ENCODE data around the gene SCART1. TPM values are rescaled to one million over a fixed set of nuclear protein-coding genes. Genes with fewer than 3 reads are reported as not detected.
"Not testable (repeated sequence)": the region's sequence is repeated elsewhere in the genome, so short reads cannot be mapped to it uniquely, and the experiment has no call there.

The SCART1 gene
- polyA plus RNA-seq, 6 donors from 2014 or later: 0.08 TPM; not detected in 5

- H3K4me1 Mint-ChIP-seq: peaks cover 0 to 4% (median 0%) of the 10 kb centered on the region in 3 donors
- peaks cover 0 to 1% (median 0%) of the 10 kb centered on the region in 7 donors for H3K9me3 Mint-ChIP-seq
- no peak overlapping the region for H3K4me3 Mint-ChIP-seq
- DNase-seq (no peak), ATAC-seq (ENCODE audit: low read depth in 2 of 2) (no peak)
- peaks cover 0 to 5% (median 0%) of the 10 kb centered on the region in 3 donors for H3K27me3 Mint-ChIP-seq
- no peak overlapping the region for H3K27ac Mint-ChIP-seq
- peaks cover 0 to 1% of the 10 kb centered on the region in 2 donors for H3K36me3 Mint-ChIP-seq
Measured at GRCh38 chr10:133461841-133462240, 8.1 kb downstream of the SCART1 start.

- ATAC-seq (ENCODE audit: low read depth in 2 of 2) (no peak), DNase-seq (no peak)
- Mint-ChIP-seq H3K4me1 (peaks cover 0 to 4% (median 0%) of the 10 kb centered on the region in 3 donors), H3K27me3 (peaks cover 0 to 5% (median 0%) of the 10 kb centered on the region in 3 donors), H3K4me3 (no peak overlapping the region), H3K27ac (peak overlapping the region in 1 of 6 donors; percentile 61), H3K36me3 (peaks cover 3 to 10% of the 10 kb centered on the region in 2 donors), H3K9me3 (peaks cover 0 to 1% (median 0%) of the 10 kb centered on the region in 7 donors)
Measured at GRCh38 chr10:133462512-133463305, 9.0 kb downstream of the SCART1 start.

DNA sequence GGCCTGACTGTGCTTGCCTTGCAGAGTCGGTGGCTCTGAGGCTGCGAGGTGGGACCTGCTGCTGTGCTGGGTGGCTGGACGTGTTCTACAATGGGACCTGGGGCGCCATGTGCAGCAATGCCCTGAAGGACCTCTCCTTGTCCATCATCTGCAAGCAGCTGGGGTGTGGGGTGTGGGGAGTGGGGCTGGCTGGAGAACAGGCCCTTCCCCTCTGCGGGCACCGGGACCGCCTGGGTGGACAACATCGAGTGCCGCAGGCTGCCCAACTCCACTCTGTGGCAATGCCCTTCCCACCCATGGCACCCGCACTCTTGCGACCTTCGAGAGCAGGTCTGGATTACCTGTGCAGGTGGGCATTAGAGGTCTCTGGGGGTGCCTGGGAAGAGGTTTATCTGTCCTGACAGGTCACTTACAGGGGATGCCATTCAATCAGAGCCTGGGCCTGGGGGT lies 10.9 kb downstream of the SCART1 start:
- DNase-seq: no peak
- peaks cover 0 to 5% (median 0%) of the 10 kb centered on the region in 3 donors for H3K27me3 Mint-ChIP-seq
- no peak overlapping the region for H3K27ac Mint-ChIP-seq
- ATAC-seq (ENCODE audit: low read depth in 2 of 2): no peak
- H3K4me3 Mint-ChIP-seq: no peak overlapping the region
- peaks cover 0 to 4% (median 0%) of the 10 kb centered on the region in 3 donors for H3K4me1 Mint-ChIP-seq
- peaks cover 0 to 12% (median 3%) of the 10 kb centered on the region in 7 donors for H3K9me3 Mint-ChIP-seq
- peaks cover 11 to 19% of the 10 kb centered on the region in 2 donors for H3K36me3 Mint-ChIP-seq

DNA sequence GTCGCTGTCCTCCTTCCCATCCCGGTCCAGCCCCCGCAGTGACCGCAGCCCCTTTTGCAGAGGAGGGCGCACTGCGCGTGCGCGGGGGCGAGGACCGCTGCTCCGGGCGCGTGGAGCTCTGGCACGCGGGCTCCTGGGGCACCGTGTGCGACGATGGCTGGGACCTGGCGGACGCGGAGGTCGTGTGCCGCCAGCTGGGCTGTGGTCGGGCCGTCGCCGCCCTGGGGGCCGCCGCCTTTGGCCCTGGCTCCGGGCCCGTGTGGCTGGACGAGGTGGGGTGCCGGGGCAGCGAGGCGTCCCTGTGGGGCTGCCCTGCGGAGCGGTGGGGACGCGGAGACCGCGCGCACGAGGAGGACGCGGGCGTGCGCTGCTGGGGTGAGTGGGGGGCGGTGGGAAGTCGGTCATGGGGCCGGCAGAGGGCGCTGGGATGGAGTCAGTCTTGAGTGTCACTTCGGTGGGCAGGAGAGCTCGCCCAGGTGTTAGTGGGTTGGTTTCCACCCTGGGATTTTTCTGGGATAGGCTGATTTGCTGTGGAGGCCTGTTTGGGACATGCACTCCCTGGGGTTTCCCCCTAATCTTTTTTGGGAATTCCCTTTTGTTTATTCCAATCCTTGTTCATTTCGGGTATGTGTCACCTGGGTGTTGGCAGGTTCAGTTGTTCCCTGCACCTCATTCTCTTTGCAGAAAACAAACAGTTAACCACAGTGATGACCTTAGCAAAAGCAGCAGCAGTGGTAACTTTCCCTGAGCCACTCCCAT lies 11.6 kb downstream of the SCART1 start:
- Mint-ChIP-seq H3K4me1 (peaks cover 0 to 4% (median 0%) of the 10 kb centered on the region in 3 donors), H3K4me3 (no peak overlapping the region), H3K36me3 (peaks cover 11 to 25% of the 10 kb centered on the region in 2 donors), H3K27ac (no peak overlapping the region), H3K27me3 (peaks cover 0 to 5% (median 0%) of the 10 kb centered on the region in 3 donors), H3K9me3 (peaks cover 0 to 18% (median 3%) of the 10 kb centered on the region in 7 donors)
- DNase-seq: no peak
- no peak for ATAC-seq (ENCODE audit: low read depth in 2 of 2)

DNA sequence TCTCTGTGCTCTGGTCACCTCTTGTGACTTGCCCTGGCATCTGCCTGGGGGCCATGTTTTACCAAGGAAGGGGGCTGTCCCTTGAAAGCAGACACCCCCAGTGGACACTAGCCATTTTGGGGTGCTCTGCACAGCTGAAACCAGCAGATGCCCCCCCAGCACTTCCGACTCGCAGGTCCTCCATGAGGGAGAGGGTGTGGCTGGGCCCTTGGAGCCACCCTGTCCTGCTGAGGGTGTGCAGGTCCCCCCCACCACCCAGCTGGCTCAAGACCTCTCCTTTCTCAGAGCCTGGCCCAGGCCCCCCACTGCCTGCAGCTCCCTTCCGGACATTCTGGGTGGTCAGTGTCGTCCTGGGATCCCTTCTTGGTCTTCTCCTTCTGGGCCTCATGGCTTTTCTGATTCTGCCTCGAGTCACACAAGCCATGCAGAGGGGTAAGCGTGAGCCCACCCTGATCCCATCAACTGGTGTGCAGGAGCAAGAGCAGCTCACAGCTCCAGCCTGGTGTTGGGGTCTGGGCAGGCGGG lies 12.3 kb downstream of the SCART1 start:
- Mint-ChIP-seq H3K4me3 (no peak overlapping the region), H3K9me3 (peaks cover 0 to 20% (median 3%) of the 10 kb centered on the region in 7 donors), H3K4me1 (peaks cover 0 to 4% (median 0%) of the 10 kb centered on the region in 3 donors), H3K27me3 (peaks cover 0 to 5% (median 0%) of the 10 kb centered on the region in 3 donors), H3K27ac (peak overlapping the region in 1 of 6 donors; percentile 51), H3K36me3 (peaks cover 11 to 26% of the 10 kb centered on the region in 2 donors)
- no peak for ATAC-seq (ENCODE audit: low read depth in 2 of 2)
- no peak for DNase-seq

DNA sequence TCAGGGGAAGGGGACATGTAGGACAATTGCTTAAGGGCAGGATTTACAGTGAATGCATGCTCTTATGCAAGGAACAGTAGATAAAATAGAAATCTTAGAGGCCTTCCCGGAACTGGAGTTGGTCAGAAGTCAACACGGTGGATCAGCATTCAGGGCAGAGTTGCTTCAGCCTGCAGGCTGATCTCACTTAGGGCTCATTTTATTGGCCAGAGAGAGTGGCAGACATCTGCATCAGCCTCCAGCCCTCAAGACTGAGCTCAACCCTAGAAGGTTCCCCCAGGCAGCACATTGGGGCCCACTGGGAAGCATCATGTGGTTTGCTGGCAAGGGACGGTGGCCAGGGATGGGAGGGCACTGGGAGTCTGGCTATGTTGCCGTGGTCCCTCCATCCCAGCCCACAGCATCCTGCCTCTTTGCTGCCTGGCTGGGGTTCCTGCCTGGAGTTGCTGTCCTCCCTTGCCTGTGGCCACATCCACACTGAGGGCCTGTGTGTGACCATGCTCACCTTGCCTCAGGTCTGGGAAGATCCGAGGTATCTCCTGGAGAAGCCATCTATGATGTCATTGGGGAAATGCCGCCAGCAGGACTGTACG lies 13.0 kb downstream of the SCART1 start:
- Mint-ChIP-seq H3K27ac (peak overlapping the region in 1 of 6 donors; percentile 2), H3K36me3 (peaks cover 11 to 26% of the 10 kb centered on the region in 2 donors), H3K4me1 (peaks cover 0 to 4% (median 0%) of the 10 kb centered on the region in 3 donors), H3K27me3 (peaks cover 0 to 5% (median 0%) of the 10 kb centered on the region in 3 donors), H3K9me3 (peaks cover 0 to 20% (median 3%) of the 10 kb centered on the region in 7 donors), H3K4me3 (no peak overlapping the region)
- no peak for DNase-seq
- no peak for ATAC-seq (ENCODE audit: low read depth in 2 of 2)

GRCh38 chr10:133467286-133467911 lies 13.7 kb downstream of the SCART1 start:
- ATAC-seq (ENCODE audit: low read depth in 2 of 2) (no peak), DNase-seq (no peak)
- Mint-ChIP-seq H3K27ac (peak overlapping the region in 1 of 6 donors; percentile 2), H3K4me3 (no peak overlapping the region), H3K27me3 (peaks cover 0 to 5% (median 0%) of the 10 kb centered on the region in 3 donors), H3K36me3 (peaks cover 11 to 26% of the 10 kb centered on the region in 2 donors), H3K9me3 (peaks cover 0 to 20% (median 3%) of the 10 kb centered on the region in 7 donors), H3K4me1 (peaks cover 0 to 4% (median 0%) of the 10 kb centered on the region in 3 donors)

- ATAC-seq (ENCODE audit: low read depth in 2 of 2); DNase-seq; H3K4me3 Mint-ChIP-seq; H3K27me3 Mint-ChIP-seq; H3K4me1 Mint-ChIP-seq: not testable (repeated sequence)
- H3K36me3 Mint-ChIP-seq: peaks cover 11 to 35% of the 10 kb centered on the region in 2 donors
- peak overlapping the region in 1 of 6 donors; percentile 29 for H3K27ac Mint-ChIP-seq
- H3K9me3 Mint-ChIP-seq: peaks cover 0 to 20% (median 6%) of the 10 kb centered on the region in 7 donors
Measured at GRCh38 chr10:133469205-133469604, 15.5 kb downstream of the SCART1 start.

DNA sequence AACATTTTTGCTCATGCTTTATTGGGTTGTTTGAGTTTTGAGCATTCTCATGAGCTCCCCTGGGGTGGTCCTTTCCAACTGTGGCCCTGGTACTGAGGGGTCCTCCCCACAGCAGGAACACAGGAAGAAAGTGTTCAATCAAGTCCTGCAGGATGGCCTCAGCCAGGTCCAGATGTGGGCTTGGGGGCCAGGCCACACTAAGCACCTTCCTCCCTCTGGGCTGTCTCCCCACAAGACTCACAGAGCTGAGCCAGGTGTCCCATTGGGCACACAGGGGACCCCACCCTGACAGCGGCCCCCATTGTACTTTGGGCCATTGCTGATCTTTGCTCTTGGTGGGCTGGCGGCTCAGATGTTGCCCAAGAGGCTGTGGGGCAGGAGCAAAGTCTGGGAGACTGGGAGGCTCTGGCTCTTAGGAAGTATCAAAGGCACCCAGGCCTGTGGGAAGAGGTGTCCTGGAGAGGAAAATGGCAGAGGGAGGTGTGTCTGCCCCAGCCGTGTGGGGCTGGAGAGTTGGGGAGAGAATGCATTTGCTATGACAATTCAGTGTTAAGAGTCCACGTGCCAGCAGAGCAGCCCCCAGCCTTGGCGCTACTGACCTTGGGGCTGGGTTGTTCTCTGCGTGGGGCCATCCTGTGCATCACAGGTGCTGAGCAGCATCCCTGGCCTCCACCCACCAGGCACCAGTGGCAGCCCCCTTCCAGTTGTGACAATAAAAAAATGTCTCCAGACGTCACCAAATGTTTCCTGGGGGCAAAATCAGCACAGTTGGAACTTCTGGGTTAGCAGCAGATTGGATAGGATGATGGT lies 17.8 kb downstream of the SCART1 start:
- H3K9me3 Mint-ChIP-seq: peaks cover 0 to 20% (median 6%) of the 10 kb centered on the region in 7 donors
- peaks cover 11 to 35% of the 10 kb centered on the region in 2 donors for H3K36me3 Mint-ChIP-seq
- DNase-seq (no peak), ATAC-seq (ENCODE audit: low read depth in 2 of 2) (no peak)
- peak overlapping the region in 1 of 8 donors; percentile 63 for H3K4me3 Mint-ChIP-seq
- peaks cover 3 to 6% (median 5%) of the 10 kb centered on the region in 3 donors for H3K4me1 Mint-ChIP-seq
- peak overlapping the region in 1 of 6 donors; percentile 14 for H3K27ac Mint-ChIP-seq
- peaks cover 0 to under 1% (median 0%) of the 10 kb centered on the region in 3 donors for H3K27me3 Mint-ChIP-seq

GRCh38 chr10:133473270-133473669 lies 19.5 kb downstream of the SCART1 start:
- H3K4me3 Mint-ChIP-seq: no peak overlapping the region
- no peaks in the 10 kb centered on the region for H3K27me3 Mint-ChIP-seq
- peak overlapping the region in 1 of 6 donors; percentile 76 for H3K27ac Mint-ChIP-seq
- DNase-seq (no peak), ATAC-seq (ENCODE audit: low read depth in 2 of 2) (no peak)
- peaks cover 3 to 6% (median 5%) of the 10 kb centered on the region in 3 donors for H3K4me1 Mint-ChIP-seq
- peaks cover 3 to 19% of the 10 kb centered on the region in 2 donors for H3K36me3 Mint-ChIP-seq
- peaks cover 0 to 14% (median 6%) of the 10 kb centered on the region in 7 donors for H3K9me3 Mint-ChIP-seq

GRCh38 chr10:133474027-133474426 lies 20.3 kb downstream of the SCART1 start:
- Mint-ChIP-seq H3K4me3 (no peak overlapping the region), H3K9me3 (peaks cover 0 to 12% (median 5%) of the 10 kb centered on the region in 7 donors), H3K27me3 (no peaks in the 10 kb centered on the region), H3K36me3 (peaks cover 0 to 16% of the 10 kb centered on the region in 2 donors), H3K27ac (no peak overlapping the region), H3K4me1 (peaks cover 3 to 6% (median 5%) of the 10 kb centered on the region in 3 donors)
- DNase-seq: no peak
- no peak for ATAC-seq (ENCODE audit: low read depth in 2 of 2)

Measured in naive B cell (primary cell).